ENCODE data around the gene SLC46A3. TPM values are rescaled to one million over a fixed set of nuclear protein-coding genes. Genes with fewer than 3 reads are reported as not detected.

SLC46A3 gene
- total RNA-seq, 1 donor from 2014 or later, result 6.4 TPM

DNA sequence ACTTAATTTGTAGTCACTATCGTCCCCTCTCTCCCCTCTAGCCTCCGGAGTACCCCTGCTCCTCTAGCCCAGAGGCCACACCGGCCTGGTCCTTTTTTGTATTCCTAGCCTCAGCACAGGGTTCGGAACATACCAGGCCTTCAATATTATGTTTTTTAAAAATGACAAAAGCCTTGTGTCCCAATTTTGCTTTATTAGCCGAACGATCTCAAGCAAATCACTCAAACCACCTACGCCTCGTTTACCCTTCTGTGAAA lies 60.3 kb downstream of the SLC46A3 start:
- H3K27ac Mint-ChIP-seq, result peak overlapping the region; percentile 95
- TF ChIP-seq, protein P1, sequence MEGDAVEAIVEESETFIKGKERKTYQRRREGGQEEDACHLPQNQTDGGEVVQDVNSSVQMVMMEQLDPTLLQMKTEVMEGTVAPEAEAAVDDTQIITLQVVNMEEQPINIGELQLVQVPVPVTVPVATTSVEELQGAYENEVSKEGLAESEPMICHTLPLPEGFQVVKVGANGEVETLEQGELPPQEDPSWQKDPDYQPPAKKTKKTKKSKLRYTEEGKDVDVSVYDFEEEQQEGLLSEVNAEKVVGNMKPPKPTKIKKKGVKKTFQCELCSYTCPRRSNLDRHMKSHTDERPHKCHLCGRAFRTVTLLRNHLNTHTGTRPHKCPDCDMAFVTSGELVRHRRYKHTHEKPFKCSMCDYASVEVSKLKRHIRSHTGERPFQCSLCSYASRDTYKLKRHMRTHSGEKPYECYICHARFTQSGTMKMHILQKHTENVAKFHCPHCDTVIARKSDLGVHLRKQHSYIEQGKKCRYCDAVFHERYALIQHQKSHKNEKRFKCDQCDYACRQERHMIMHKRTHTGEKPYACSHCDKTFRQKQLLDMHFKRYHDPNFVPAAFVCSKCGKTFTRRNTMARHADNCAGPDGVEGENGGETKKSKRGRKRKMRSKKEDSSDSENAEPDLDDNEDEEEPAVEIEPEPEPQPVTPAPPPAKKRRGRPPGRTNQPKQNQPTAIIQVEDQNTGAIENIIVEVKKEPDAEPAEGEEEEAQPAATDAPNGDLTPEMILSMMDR (IDR thresholded peaks at IDR 0.05; ENCODE audit: unreplicated experiment), result no peak

DNA sequence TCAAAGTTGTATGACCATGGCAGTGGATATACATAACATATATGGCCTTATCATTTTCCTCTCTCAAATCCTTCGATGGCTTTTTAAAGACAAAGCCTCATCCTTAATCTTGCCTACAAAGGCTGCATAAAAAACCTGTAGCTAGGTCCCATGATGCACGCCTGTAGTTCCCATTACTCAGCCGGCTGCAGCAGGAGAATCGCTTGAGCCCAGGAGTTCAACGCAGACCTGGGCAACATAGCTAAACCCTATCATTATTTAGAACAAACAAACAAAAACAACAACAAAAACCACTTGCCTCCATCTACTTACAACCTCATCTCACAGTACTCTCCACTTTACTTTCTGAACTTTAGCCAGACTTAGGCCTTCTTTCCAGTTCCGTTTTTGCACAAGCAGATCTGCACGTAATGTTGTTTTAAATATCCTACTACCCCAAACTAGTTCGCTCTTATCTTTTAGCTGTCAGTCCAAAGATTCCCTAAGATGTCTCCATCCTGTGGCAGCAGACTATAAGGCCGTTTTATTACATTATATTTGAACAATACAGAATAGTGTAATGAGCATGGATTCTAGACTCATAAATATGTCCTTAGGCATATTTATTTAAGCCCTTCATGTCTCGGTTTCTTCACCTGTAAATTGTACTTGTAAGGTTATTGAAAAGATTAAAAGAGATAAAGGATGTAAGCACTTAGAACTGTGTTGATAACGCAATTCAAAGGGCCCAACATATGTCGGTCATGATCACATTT lies 60.8 kb downstream of the SLC46A3 start:
- peak overlapping the region; percentile 95 for H3K27ac Mint-ChIP-seq
- H3K4me1 Mint-ChIP-seq, result peaks cover 55% of the 10 kb centered on the region
- TF ChIP-seq, protein P1 (IDR thresholded peaks at IDR 0.05; ENCODE audit: unreplicated experiment), result no peak
- peak overlapping the region; percentile 95 for H3K4me3 Mint-ChIP-seq
- no peaks in the 10 kb centered on the region for H3K27me3 Mint-ChIP-seq (ENCODE audit: low read depth)
- H3K9me3 Mint-ChIP-seq, result no peaks in the 10 kb centered on the region
- DNase-seq (ENCODE audit: low spot score in 2 of 2, unreplicated experiment in 2 of 2), result no peak
- peaks cover 2% of the 10 kb centered on the region for H3K36me3 Mint-ChIP-seq

More for the DNA sequence above, 60.3 kb downstream of the SLC46A3 start:
- H3K9me3 Mint-ChIP-seq, result no peaks in the 10 kb centered on the region
- no peaks in the 10 kb centered on the region for H3K27me3 Mint-ChIP-seq (ENCODE audit: low read depth)
- peaks cover 2% of the 10 kb centered on the region for H3K36me3 Mint-ChIP-seq
- H3K4me1 Mint-ChIP-seq, result peaks cover 51% of the 10 kb centered on the region
- no peak for DNase-seq (ENCODE audit: low spot score in 2 of 2, unreplicated experiment in 2 of 2)
- peak overlapping the region; percentile 95 for H3K4me3 Mint-ChIP-seq

DNA sequence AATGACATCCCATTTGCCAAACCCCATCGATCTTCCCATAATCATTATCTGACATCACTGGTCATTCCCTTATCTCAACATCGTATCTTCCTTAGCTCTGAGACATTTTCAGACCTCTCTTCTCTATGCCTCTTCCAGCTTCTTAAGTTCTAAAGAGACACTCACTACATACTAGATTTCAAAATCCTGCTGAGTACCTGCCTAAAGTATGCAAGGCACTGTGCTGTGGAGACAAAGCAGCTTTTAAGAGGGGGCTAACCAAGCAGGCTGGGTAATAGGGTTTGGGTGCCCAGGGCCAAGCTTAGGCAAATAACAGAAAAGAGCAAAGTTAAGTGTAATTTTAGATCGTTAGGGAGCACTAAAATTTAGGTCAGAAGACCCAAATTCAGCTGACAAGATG lies 63.2 kb downstream of the SLC46A3 start:
- no peak overlapping the region for H3K4me3 Mint-ChIP-seq
- H3K4me1 Mint-ChIP-seq, result peaks cover 63% of the 10 kb centered on the region
- H3K36me3 Mint-ChIP-seq, result no peaks in the 10 kb centered on the region
- no peak for DNase-seq (ENCODE audit: low spot score in 2 of 2, unreplicated experiment in 2 of 2)
- no peaks in the 10 kb centered on the region for H3K27me3 Mint-ChIP-seq (ENCODE audit: low read depth)
- H3K27ac Mint-ChIP-seq, result no peak overlapping the region
- H3K9me3 Mint-ChIP-seq, result no peaks in the 10 kb centered on the region
- TF ChIP-seq, protein P1 (IDR thresholded peaks at IDR 0.05; ENCODE audit: unreplicated experiment), result no peak

DNA sequence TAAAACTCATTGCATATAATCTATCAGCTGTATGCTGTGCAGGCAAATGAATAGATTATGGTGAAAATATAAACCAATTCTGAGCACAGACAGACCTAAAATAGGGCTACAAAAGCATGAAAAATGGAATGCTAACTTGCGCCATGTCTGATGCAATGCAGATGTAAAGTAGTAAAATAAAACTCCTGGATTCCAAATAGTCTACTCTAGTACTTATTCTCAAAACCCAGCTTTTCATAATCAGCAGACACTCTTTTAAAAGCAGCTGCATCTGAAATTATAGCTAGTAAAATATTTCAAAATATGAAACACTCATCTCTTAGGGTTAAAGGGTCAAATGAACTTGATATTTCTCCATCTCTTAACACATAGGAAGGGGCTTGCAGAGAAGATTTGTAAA lies 64.5 kb downstream of the SLC46A3 start:
- Mint-ChIP-seq H3K27ac (no peak overlapping the region), H3K27me3 (ENCODE audit: low read depth) (no peaks in the 10 kb centered on the region), H3K36me3 (peaks cover 4% of the 10 kb centered on the region), H3K4me3 (no peak overlapping the region), H3K9me3 (no peaks in the 10 kb centered on the region), H3K4me1 (peaks cover 53% of the 10 kb centered on the region)
- TF ChIP-seq, protein P1 (IDR thresholded peaks at IDR 0.05; ENCODE audit: unreplicated experiment), result no peak
- DNase-seq (ENCODE audit: low spot score in 2 of 2, unreplicated experiment in 2 of 2), result no peak

DNA sequence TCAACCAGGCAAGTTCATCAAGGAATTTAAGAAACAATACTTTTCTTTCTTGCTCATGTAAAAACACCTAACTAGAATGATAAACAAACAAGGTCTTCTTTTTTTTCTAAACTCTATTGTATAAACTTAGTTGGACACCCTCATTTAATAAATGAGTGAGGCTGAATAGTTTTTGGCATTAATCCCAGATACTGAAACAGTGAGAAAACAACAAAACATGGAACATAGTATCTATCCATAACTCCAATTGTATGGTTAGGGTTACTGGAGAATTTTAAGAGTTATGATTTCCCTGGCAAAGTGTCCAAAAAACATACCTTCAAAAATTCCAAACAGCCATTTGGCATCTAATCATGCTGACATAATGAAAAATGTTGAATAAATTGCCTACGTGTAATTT lies 65.7 kb downstream of the SLC46A3 start:
- H3K4me1 Mint-ChIP-seq, result peaks cover 53% of the 10 kb centered on the region
- no peaks in the 10 kb centered on the region for H3K9me3 Mint-ChIP-seq
- peaks cover 4% of the 10 kb centered on the region for H3K36me3 Mint-ChIP-seq
- TF ChIP-seq, protein P1 (IDR thresholded peaks at IDR 0.05; ENCODE audit: unreplicated experiment), result no peak
- no peak for DNase-seq (ENCODE audit: low spot score in 2 of 2, unreplicated experiment in 2 of 2)
- no peaks in the 10 kb centered on the region for H3K27me3 Mint-ChIP-seq (ENCODE audit: low read depth)
- no peak overlapping the region for H3K4me3 Mint-ChIP-seq
- peak overlapping the region; percentile 47 for H3K27ac Mint-ChIP-seq
